H1 (cell line): ENCODE measurements around the gene BGN. TPM values are rescaled to one million over a fixed set of nuclear protein-coding genes. Genes with fewer than 3 reads are reported as not detected.

Source experiments
- CTCF ChIA-PET: fragments of 300-600 bp; sonication (Branson Sonifier 250); formaldehyde crosslinking; loops from one replicate; lab custom pipeline; 2021; ENCODE audit not compliant: partially characterized antibody; lab: Charles Lee
- POLR2A ChIA-PET: fragments of 300-600 bp; sonication (Branson Sonifier 250); formaldehyde crosslinking; loops from one replicate; lab custom pipeline; 2021; ENCODE audit warnings: inconsistent platforms; ENCODE audit not compliant: partially characterized antibody; lab: Charles Lee
- DNase-seq, 2 experiments: peaks; one replicate each; pipeline versions ENCODE4 v3.0.0 to v3.0.0-alpha.2; 2010 to 2022; ENCODE audit warnings: low spot score in 2 of 2, low read depth in 1 of 2, mixed read lengths in 1 of 2
- FAIRE-seq: peaks from 2 replicates; lab custom pipeline; 2011; peaks lifted over from hg19 to GRCh38; lab: Jason Lieb, UNC
- H2AFZ ChIP-seq: 2 replicates; pipeline ENCODE4 v1.8.1; 2012; ENCODE audit warnings: low read length, inconsistent platforms
- H2AK5ac ChIP-seq: 2 replicates; pipeline ENCODE4 v1.6.1; 2013; ENCODE audit warnings: low read depth, low read length
- H2BK120ac ChIP-seq: replicated peaks from 2 replicates; pipeline ENCODE3; 2013; ENCODE audit warnings: low read depth, low read length, inconsistent platforms
- H2BK12ac ChIP-seq: 2 replicates; pipeline ENCODE4 v1.6.1; 2013; ENCODE audit warnings: low read depth, low read length
- H2BK15ac ChIP-seq: 2 replicates; pipeline ENCODE4 v1.6.1; 2013; ENCODE audit warnings: low read length
- H2BK20ac ChIP-seq: 2 replicates; pipeline ENCODE4 v1.6.1; 2013; ENCODE audit warnings: low read length
- H2BK5ac ChIP-seq: 2 replicates; pipeline ENCODE4 v1.6.1; 2013; ENCODE audit warnings: low read depth, low read length
- H3K14ac ChIP-seq: 2 replicates; pipeline ENCODE4 v1.6.1; 2013; ENCODE audit warnings: inconsistent platforms; ENCODE audit not compliant: insufficient read length
- H3K18ac ChIP-seq: 2 replicates; pipeline ENCODE4 v1.6.1; 2013; ENCODE audit warnings: low read length; ENCODE audit errors: extremely low read depth
- H3K23ac ChIP-seq: 2 replicates; pipeline ENCODE4 v1.6.1; 2013; ENCODE audit warnings: inconsistent platforms; ENCODE audit not compliant: insufficient read length
- H3K23me2 ChIP-seq: 2 replicates; pipeline ENCODE4 v1.6.1; 2013; ENCODE audit warnings: low read depth, low read length
- H3K27ac ChIP-seq: 2 replicates; pipeline ENCODE4 v1.6.1; 2011; ENCODE audit warnings: low read depth, low read length, inconsistent platforms
- H3K27me3 ChIP-seq, 4 experiments: replicated peaks in 1 of 4; 1 replicate in 1 of 4; 2 replicates in 3 of 4; pipeline versions ENCODE4 v1.6.1 to v1.8.1; 2011 to 2013; ENCODE audit warnings: low read length in 3 of 4, mild to moderate bottlenecking in 3 of 4, inconsistent platforms in 2 of 4, mixed read lengths in 2 of 4, moderate library complexity in 1 of 4; ENCODE audit not compliant: control insufficient read depth in 3 of 4, insufficient read depth in 3 of 4; ENCODE audit errors: extremely low read depth in 1 of 4
- H3K36me3 ChIP-seq, 4 experiments: 2 replicates each; pipeline versions ENCODE4 v1.6.1 to v1.8.1; 2011 to 2013; ENCODE audit warnings: mild to moderate bottlenecking in 4 of 4, low read length in 3 of 4, moderate library complexity in 2 of 4, control low read depth in 1 of 4, inconsistent platforms in 1 of 4; ENCODE audit not compliant: insufficient read depth in 4 of 4, control insufficient read depth in 2 of 4
- H3K4ac ChIP-seq: replicated peaks from 2 replicates; pipeline ENCODE3; 2013; ENCODE audit warnings: low read length, low read depth, mixed read lengths, inconsistent platforms; ENCODE audit not compliant: insufficient read length
- H3K4me1 ChIP-seq, 4 experiments: replicated peaks in 1 of 4; 1 replicate in 1 of 4; 2 replicates in 3 of 4; pipeline versions ENCODE4 v1.6.1 to v1.8.1; 2011 to 2013; ENCODE audit warnings: low read length in 3 of 4, inconsistent platforms in 2 of 4, mixed read lengths in 1 of 4; ENCODE audit not compliant: insufficient read depth in 4 of 4, control insufficient read depth in 3 of 4
- H3K4me2 ChIP-seq, 2 experiments: 2 replicates each; pipeline versions ENCODE4 v1.6.1 to v1.8.1; 2011 to 2013; ENCODE audit warnings: low read depth in 2 of 2, low read length in 2 of 2, control low read depth in 1 of 2, inconsistent platforms in 1 of 2, mild to moderate bottlenecking in 1 of 2; ENCODE audit not compliant: insufficient read depth in 1 of 2
- H3K4me3 ChIP-seq, 4 experiments: fragments of 200-600, 300-600 bp in 1 of 4; sonication (generic), shearing (Covaris generic), sonication (Bioruptor Twin) in 1 of 4; 2 replicates each; pipeline versions ENCODE4 v1.5.1 to v1.8.1; 2011 to 2016; ENCODE audit warnings: low read length in 4 of 4, low read depth in 3 of 4, control low read depth in 2 of 4, inconsistent platforms in 2 of 4, mild to moderate bottlenecking in 2 of 4, mixed read lengths in 1 of 4, moderate library complexity in 1 of 4; ENCODE audit not compliant: insufficient read depth in 2 of 4; ENCODE audit errors: extremely low read depth in 1 of 4
- H3K56ac ChIP-seq: replicated peaks from 2 replicates; pipeline ENCODE3; 2013; ENCODE audit warnings: low read depth, mild to moderate bottlenecking, mixed read lengths, low read length, inconsistent platforms; ENCODE audit not compliant: insufficient read length
- H3K79me1 ChIP-seq: 2 replicates; pipeline ENCODE4 v1.6.1; 2013; ENCODE audit warnings: low read depth, low read length, control low read depth
- H3K79me2 ChIP-seq, 2 experiments: 2 replicates each; pipeline versions ENCODE4 v1.6.1 to v1.8.1; 2012 to 2013; ENCODE audit warnings: low read length in 2 of 2, mild to moderate bottlenecking in 2 of 2, inconsistent platforms in 1 of 2; ENCODE audit not compliant: insufficient read depth in 2 of 2, control insufficient read depth in 1 of 2
- H3K9ac ChIP-seq, 4 experiments: replicated peaks in 1 of 4; 1 replicate in 1 of 4; 2 replicates in 3 of 4; pipeline versions ENCODE4 v1.6.1 to v1.8.1; 2011 to 2013; ENCODE audit warnings: low read depth in 3 of 4, low read length in 3 of 4, control low read depth in 2 of 4, mild to moderate bottlenecking in 2 of 4, moderate library complexity in 2 of 4, inconsistent platforms in 1 of 4; ENCODE audit errors: extremely low read depth in 1 of 4
- H3K9me3 ChIP-seq, 2 experiments: 2 replicates each; pipeline versions ENCODE4 v1.6.1 to v1.8.1; 2012 to 2013; ENCODE audit warnings: mild to moderate bottlenecking in 2 of 2, moderate library complexity in 2 of 2, control low read depth in 1 of 2, inconsistent platforms in 1 of 2, low read depth in 1 of 2, low read length in 1 of 2, mixed read lengths in 1 of 2; ENCODE audit not compliant: insufficient read depth in 2 of 2
- H4K20me1 ChIP-seq, 2 experiments: replicated peaks in 1 of 2; 2 replicates each; pipeline versions ENCODE3 to v1.8.1; 2011 to 2013; ENCODE audit warnings: inconsistent platforms in 2 of 2, low read length in 2 of 2, mild to moderate bottlenecking in 1 of 2; ENCODE audit not compliant: insufficient read depth in 2 of 2, control insufficient read depth in 1 of 2
- H4K5ac ChIP-seq: 2 replicates; pipeline ENCODE4 v1.6.1; 2013; ENCODE audit warnings: low read length, low read depth, mixed read lengths, inconsistent platforms; ENCODE audit not compliant: insufficient read length
- H4K8ac ChIP-seq: 2 replicates; pipeline ENCODE4 v1.8.0; 2013; ENCODE audit warnings: mild to moderate bottlenecking, moderate library complexity, low read length, inconsistent platforms; ENCODE audit not compliant: insufficient read depth; ENCODE audit errors: extremely low read depth
- H4K91ac ChIP-seq: replicated peaks from 2 replicates; pipeline ENCODE3; 2013; ENCODE audit warnings: low read length, mixed read lengths, inconsistent platforms; ENCODE audit not compliant: insufficient read length
- ASH2L ChIP-seq: fragments of 200-600, 300-600 bp; sonication (generic); IDR thresholded peaks from one replicate; pipeline ENCODE4 v1.7.1; 2017; ENCODE audit warnings: low read length
- BCL11A ChIP-seq, 2 experiments: IDR thresholded peaks; one replicate each; pipeline ENCODE4 v1.6.1; 2011; ENCODE audit warnings: low read depth in 2 of 2, low read length in 2 of 2, mild to moderate bottlenecking in 2 of 2
- CTBP2 ChIP-seq: IDR thresholded peaks from 2 replicates; pipeline ENCODE4 v1.7.0; 2011; ENCODE audit warnings: borderline replicate concordance, mild to moderate bottlenecking, moderate library complexity, mixed read lengths, low read length; ENCODE audit not compliant: insufficient read depth, insufficient read length
- HDAC2 ChIP-seq, 2 experiments: fragments of 300-600 bp in 1 of 2; sonication (generic) in 1 of 2; IDR thresholded peaks; 2 replicates each; pipeline ENCODE4 v1.6.1; 2011 to 2012; ENCODE audit warnings: low read depth in 2 of 2, low read length in 2 of 2, mild to moderate bottlenecking in 2 of 2, moderate library complexity in 2 of 2, borderline replicate concordance in 1 of 2, inconsistent platforms in 1 of 2
- RXRA ChIP-seq: IDR thresholded peaks from 2 replicates; pipeline ENCODE4 v1.6.1; 2011; ENCODE audit warnings: low read depth, mild to moderate bottlenecking, low read length, moderate library complexity; ENCODE audit not compliant: insufficient read depth
- YY1 ChIP-seq: IDR thresholded peaks from 2 replicates; pipeline ENCODE4 v1.6.1; 2011; ENCODE audit warnings: low read depth, mild to moderate bottlenecking, low read length
- WGBS, 2 experiments: shearing (Covaris generic) in 1 of 2; methylation state at CpG; one replicate each; pipeline versions ENCODE4 v1.1.6 to v1.1.7; 2013 to 2015; ENCODE audit warnings: low lambda C conversion rate in 2 of 2, mixed read lengths in 2 of 2, inconsistent platforms in 1 of 2, low coverage in 1 of 2, missing lambda C conversion rate in 1 of 2; ENCODE audit not compliant: insufficient replicate concordance in 2 of 2, insufficient coverage in 1 of 2, insufficient read length in 1 of 2; ENCODE audit errors: extremely low coverage in 1 of 2, missing lambda C conversion rate in 1 of 2; 5-methylcytosine and 5-hydroxymethylcytosine counted together
- polyA plus RNA-seq, 7 experiments: library from polyadenylated mRNA; depleted of rRNA in 3 of 7; stranded (reverse) in 5 of 7; unstranded in 2 of 7; fragments of >200 nt in 5 of 7; fragments of 200-250 nt in 2 of 7; gene quantifications; 1 replicate in 5 of 7; 2 replicates in 1 of 7; 4 replicates in 1 of 7; pipeline versions ENCODE4 v1.2.1 to v1.2.3, GENCODE V29; 2011 to 2013; ENCODE audit warnings: missing spikeins in 2 of 7, mixed read lengths in 2 of 7
- total RNA-seq: library from RNA; stranded (reverse); fragmentation: NEBNext Ultra II Directional; extraction: Animal tissue kit (Norgen Biotek cat#: 25700); gene quantifications from 2 replicates; pipeline ENCODE4 v1.2.1, GENCODE V29; 2021

BGN gene
- total and polyA plus RNA-seq, 2 of the 8 experiments (the other 6 are each of a cell fraction or from before 2014, with no cell fraction given) = 1.8 to 2.4 TPM

DNA sequence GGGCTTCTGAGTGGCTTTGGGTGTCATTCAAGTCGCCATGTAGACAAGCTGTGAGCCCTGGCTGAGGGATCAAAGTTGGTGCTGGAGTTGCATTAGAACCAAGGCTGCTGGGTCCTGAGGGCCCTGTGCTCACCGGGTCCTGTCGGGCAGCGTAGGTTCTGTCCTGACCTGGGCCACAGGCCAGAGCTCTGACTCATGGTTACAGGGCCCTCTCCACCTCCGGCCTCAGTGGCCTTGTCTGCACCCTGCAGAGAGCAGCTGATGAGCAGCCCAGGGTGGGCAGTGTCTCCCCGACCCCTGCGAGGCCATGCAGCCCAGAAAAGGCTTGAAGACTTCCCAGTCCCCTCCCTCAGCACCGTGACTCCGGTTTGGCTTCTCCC lies 45.2 kb downstream of the BGN start:
- WGBS, 2 experiments = 83% methylated on average over 5 of the region's 9 CpGs; no CpG with 5 or more reads in 1 of the 2 experiments
- H2BK120ac ChIP-seq = no peak overlapping the region
- H3K56ac ChIP-seq = no peak overlapping the region
- no peak overlapping the region for H3K18ac ChIP-seq
- no peak overlapping the region for H2BK5ac ChIP-seq
- no peak overlapping the region for H4K91ac ChIP-seq
- no peaks in the 10 kb centered on the region for H3K79me1 ChIP-seq
- no peak overlapping the region for H3K4ac ChIP-seq
- H2BK20ac ChIP-seq = no peak overlapping the region
- TF ChIP-seq ASH2L = no peak
- no peak for TF ChIP-seq BCL11A (IDR thresholded peaks at IDR 0.05; ENCODE audit: low read depth in 2 of 2, low read length in 2 of 2)
- no peak for TF ChIP-seq YY1
- no peak for TF ChIP-seq RXRA
- no peak for TF ChIP-seq CTBP2
- no peak for TF ChIP-seq HDAC2 (IDR thresholded peaks at IDR 0.05; ENCODE audit: borderline replicate concordance in 1 of 2, low read depth in 2 of 2, low read length in 2 of 2)
- no peak overlapping the region for H4K5ac ChIP-seq
- no peak overlapping the region for H3K27ac ChIP-seq
- no peaks in the 10 kb centered on the region for H3K23me2 ChIP-seq
- DNase-seq (no peak), FAIRE-seq (no peak)
- H3K79me2 ChIP-seq = no peaks in the 10 kb centered on the region
- H3K9ac ChIP-seq = no peak overlapping the region
- no peak overlapping the region for H3K4me3 ChIP-seq
- H2BK12ac ChIP-seq = no peak overlapping the region
- H3K4me2 ChIP-seq = no peak overlapping the region
- no peaks in the 10 kb centered on the region for H3K36me3 ChIP-seq
- H4K8ac ChIP-seq = no peak overlapping the region; the same call in 1 of the 2 replicates
- no peak overlapping the region for H2AFZ ChIP-seq
- no peak overlapping the region for H2BK15ac ChIP-seq
- no peak overlapping the region for H3K14ac ChIP-seq
- CTCF ChIA-PET = interaction anchor here (0.6 to 4.2 kb wide), 35 partner anchors 8 to 598 kb away, joined by 3 to 30 read pairs (median 5); partner anchors contain the start of genes ATP2B3 and SLC6A8
- H3K27me3 ChIP-seq = no peaks in the 10 kb centered on the region
- no peaks in the 10 kb centered on the region for H3K9me3 ChIP-seq
- H2AK5ac ChIP-seq = no peak overlapping the region
- POLR2A ChIA-PET = no interaction called here
- H3K4me1 ChIP-seq = no peaks in the 10 kb centered on the region; a peak in 1 of 7 replicates
- H4K20me1 ChIP-seq = no peaks in the 10 kb centered on the region
- no peak overlapping the region for H3K23ac ChIP-seq
